Activated CD8-positive, alpha-beta memory T cell treated with anti-CD3 and anti-CD28 coated beads for 24 hours (primary cell): ENCODE data around the gene OSBP2.
A peak's percentile ranks its signal among the peaks of the same experiment; 100 is the strongest.
"Not testable (repeated sequence)": the region's sequence is repeated elsewhere in the genome, so short reads cannot be mapped to it uniquely, and the experiment has no call there.

Experiments
- DNase-seq: peaks from one replicate; pipeline ENCODE4 v3.0.0-alpha.2; 2020

OSBP2 gene

GRCh38 chr22:30720263-30720837 is 25.7 kb downstream of the OSBP2 start:
- DNase-seq: no peak

DNA sequence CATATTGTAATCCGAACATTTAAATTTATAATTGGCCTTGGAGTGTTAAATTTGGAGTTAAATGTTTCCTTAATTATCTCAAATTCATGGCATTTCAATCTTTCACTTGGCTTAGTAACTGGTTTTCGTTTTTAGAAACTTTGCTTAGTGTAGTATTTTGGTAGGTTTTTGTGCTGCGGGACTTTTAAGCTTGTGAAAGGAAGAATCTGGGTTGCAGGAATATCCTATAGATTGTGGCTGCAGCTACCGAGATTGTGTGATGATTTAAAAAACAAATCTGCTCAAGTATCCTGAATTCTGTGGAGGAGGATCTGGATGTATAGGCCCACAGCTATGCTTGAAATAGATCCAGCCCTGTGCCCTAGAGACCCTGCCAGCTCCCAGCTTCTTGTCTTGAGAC is 27.1 kb downstream of the OSBP2 start:
- no peak for DNase-seq

GRCh38 chr22:30728826-30729225 is 34.2 kb downstream of the OSBP2 start:
- no peak for DNase-seq

- no peak for DNase-seq
Measured at GRCh38 chr22:30731658-30732057, 37.0 kb downstream of the OSBP2 start.

DNA sequence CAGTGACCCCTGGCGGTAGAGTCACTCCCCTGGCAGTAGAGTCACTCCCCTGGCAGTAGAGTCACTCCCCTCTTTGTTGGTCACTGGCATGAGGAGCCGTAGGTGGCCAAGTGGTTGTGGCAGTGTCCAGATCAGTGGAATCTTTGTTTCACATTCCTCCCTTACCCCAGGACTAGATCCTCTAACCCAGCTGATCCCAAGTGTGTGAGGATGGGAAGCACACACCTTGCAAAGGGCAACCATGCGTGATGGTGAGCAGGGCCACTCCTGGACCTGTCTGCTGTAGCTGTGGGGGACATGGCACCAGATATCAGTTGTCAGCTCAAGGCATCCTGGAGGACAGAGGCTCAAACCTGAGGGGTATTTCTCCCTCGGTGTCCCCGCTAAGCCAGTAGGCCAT is 37.8 kb downstream of the OSBP2 start:
- no peak for DNase-seq

DNA sequence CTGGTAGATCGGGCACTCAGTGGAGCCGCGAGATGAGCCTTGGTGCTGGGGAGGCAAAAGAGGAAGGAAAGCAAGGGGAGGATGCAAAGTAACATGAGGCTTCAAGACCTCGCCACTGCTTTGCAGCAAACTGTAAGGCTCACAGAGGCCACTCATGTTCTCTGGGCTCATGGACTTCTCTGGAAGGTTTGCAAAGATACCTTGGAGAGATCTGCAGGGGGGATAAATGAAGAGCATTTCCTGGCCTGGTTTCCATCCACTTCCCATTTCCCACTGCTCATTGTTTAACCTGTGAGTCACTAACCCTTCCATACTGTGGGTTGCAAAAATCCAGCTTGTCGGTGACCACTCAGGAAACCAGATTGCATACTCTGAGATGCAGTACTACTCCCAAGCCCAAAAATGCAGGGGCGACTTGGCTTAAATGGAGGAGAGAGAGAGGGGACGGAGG is 38.5 kb downstream of the OSBP2 start:
- DNase-seq: no peak

DNA sequence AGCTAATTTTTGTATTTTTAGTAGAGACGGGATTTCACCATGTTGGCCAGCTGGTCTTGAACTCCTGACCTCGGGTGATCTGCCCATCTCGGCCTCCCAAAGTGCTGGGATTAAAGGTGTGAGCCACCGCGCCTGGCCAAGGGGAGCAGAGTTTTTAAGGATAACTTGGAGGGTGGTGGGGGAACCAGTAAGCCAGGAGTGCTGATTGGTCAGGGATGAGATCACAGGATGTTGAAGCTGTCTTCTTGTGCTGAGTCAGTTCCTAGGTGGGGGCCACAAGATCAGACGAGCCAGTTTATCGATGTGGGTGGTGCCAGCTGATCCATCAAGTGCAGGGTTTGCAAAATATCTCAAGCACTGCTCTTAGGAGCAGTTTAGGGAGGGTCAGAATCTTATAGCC is 45.3 kb downstream of the OSBP2 start:
- not testable (repeated sequence) for DNase-seq

GRCh38 chr22:30740511-30740910 is 45.8 kb downstream of the OSBP2 start:
- not testable (repeated sequence) for DNase-seq

- no peak for DNase-seq
Measured at GRCh38 chr22:30742291-30743256, 47.9 kb downstream of the OSBP2 start.

- DNase-seq: no peak
Measured at GRCh38 chr22:30743257-30744020, 48.8 kb downstream of the OSBP2 start.

- no peak for DNase-seq
Measured at GRCh38 chr22:30744224-30744623, 49.5 kb downstream of the OSBP2 start.

- no peak for DNase-seq
Measured at GRCh38 chr22:30747493-30747892, 52.8 kb downstream of the OSBP2 start.

GRCh38 chr22:30749272-30749671 is 54.6 kb downstream of the OSBP2 start:
- DNase-seq: no peak

DNA sequence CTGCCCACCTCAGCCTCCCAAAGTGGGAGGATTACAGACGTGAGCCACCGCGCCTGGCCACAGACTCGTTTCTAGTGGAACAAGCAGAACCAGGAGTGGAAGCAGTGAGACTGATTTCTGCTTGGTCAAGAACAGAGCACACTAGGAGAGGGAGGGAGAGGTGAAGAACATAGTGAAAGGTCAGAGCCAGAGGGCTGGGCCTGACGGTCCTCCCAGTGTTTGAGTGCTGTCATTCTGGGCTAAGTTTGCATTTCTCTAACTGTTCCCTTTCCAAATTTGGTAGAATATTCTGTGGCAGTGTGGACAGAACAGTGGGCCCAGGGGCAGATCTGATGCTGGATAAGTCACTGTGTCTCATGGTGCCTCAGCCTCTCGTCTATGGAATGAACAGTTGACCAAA is 55.2 kb downstream of the OSBP2 start:
- DNase-seq: no peak

GRCh38 chr22:30751529-30751928 is 56.9 kb downstream of the OSBP2 start:
- no peak for DNase-seq

- no peak for DNase-seq
Measured at GRCh38 chr22:30752771-30753170, 58.1 kb downstream of the OSBP2 start.

DNA sequence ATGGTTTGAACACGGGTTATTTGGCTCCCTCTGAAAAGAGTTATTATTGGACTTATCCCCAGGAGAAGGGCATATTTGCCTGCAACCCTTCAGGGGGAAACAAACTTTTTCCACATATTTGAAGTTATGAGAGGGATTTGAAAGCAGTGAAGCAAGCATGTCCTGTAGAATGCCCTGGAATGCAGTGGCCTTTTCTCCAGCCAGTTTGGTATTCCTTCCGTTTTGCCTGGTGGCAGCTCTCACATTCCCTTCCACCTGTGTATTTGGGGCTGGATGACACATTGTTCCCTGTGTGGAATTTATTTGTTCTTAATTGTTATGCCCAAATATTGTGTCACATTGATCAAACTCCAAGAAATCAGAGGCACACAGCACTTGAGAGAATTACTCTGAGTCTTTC is 59.0 kb downstream of the OSBP2 start:
- no peak for DNase-seq

DNA sequence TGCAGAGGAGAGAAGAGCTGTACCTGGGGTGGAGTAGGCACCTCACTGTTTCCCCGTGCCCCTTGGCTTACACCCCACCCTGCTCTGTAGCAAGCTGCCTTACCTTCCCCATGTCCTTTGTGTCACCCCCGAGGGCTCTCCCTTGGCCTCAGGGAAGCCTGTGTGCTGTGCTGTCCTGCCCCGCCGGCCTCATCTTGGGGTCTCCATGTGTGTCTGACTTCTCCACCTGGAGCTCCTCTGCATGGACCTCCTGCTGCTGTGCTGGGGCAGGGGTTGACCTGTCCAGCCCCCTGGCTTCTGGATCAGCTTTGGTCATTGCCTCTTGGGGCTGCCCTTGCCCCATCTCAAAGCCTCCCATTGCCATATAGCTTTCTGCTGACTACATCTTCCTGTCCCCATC is 59.8 kb downstream of the OSBP2 start:
- no peak for DNase-seq

DNA sequence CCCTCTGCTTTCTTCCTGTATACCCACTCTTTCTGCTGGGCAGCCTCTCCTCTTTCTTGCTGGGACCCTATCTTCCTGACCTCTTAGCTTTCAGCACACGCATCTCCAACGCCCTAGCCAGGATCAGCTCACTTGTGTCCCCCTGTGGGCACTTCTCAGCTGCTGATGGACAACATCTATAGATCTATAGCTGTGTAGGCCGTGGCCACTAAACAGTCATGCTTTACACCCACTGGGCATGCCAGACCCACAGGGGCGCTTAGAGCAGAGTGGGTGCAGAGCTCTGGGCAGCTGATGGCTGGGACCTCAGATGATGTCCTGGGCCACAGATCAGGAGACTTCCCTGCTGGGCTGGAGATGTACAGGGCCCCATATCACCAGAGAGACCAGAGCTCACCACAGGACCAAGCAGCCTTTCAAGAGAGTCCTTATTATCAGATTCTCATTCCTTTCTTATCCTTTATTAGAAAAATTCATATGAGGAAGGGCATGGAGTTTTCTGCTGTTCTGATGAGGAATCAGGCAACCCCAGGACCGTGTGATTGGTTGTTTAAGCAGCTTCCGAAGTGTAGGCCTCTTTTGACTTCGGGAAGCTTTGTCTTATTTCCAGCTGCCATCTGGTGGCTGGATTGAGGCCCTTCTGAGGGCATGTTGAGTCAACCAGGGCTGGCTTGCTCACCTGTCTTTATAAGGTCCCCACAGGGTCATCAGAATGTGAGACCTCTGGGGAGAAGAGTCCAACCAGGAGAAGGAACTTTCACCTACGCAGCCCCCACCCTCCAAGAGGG is 60.5 kb downstream of the OSBP2 start:
- DNase-seq: peak; percentile 71

DNA sequence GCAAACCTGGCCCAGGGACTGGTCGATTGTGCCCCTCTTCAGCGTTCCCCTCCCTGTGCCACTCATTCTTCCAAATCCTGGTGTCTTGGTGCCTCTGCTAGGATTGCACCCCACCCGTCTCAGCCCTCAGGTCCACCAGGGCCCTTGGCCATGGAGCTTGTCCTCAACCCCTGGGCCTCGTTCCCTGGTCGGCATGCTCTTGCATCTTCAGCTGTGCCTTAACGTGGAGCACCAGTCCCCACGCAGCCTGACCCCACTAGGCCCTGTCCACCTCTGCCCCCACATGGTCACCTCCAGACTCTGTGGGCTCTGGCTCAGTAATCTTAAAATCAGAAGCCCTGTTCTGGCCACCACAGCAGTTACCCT is 61.1 kb downstream of the OSBP2 start:
- DNase-seq: no peak

- DNase-seq: peak; percentile 60
Measured at GRCh38 chr22:30763815-30764673, 69.4 kb downstream of the OSBP2 start.

- no peak for DNase-seq
Measured at GRCh38 chr22:30767661-30768060, 73.0 kb downstream of the OSBP2 start.
